T-helper 2 cell treated with Interferon-gamma antibody and Interleukin-4, amounts not matched to agents 5 μg/mL and 100 μg/mL, for 36 hours (primary cell): Measurements from ENCODE around the gene ACSM3.
"Not testable (repeated sequence)": the region's sequence is repeated elsewhere in the genome, so short reads cannot be mapped to it uniquely, and the experiment has no call there.

Experiments
- DNase-seq: peaks from one replicate; pipeline ENCODE4 v3.0.0; 2021; ENCODE audit warnings: low spot score
- H3K27ac Mint-ChIP-seq: one replicate; pipeline ENCODE4 v1.8.0; 2021; ENCODE audit warnings: mild to moderate bottlenecking, mixed read lengths
- H3K27me3 Mint-ChIP-seq: one replicate; pipeline ENCODE4 v1.8.0; 2021; ENCODE audit warnings: low read depth, mixed read lengths
- H3K36me3 Mint-ChIP-seq: one replicate; pipeline ENCODE4 v1.8.0; 2021; ENCODE audit warnings: low read depth, mixed read lengths
- H3K4me1 Mint-ChIP-seq: one replicate; pipeline ENCODE4 v1.8.0; 2021; ENCODE audit warnings: low read depth, mixed read lengths
- H3K4me3 Mint-ChIP-seq: one replicate; pipeline ENCODE4 v1.8.0; 2022; ENCODE audit warnings: mild to moderate bottlenecking, moderate library complexity, mixed read lengths
- H3K9me3 Mint-ChIP-seq: one replicate; pipeline ENCODE4 v1.8.0; 2021; ENCODE audit warnings: mixed read lengths

Gene ACSM3

GRCh38 chr16:20743591-20743990 lies 20.2 kb upstream of the ACSM3 start:
- H3K4me3 Mint-ChIP-seq: no peak overlapping the region
- no peak overlapping the region for H3K27ac Mint-ChIP-seq
- H3K27me3 Mint-ChIP-seq: no peaks in the 10 kb centered on the region
- no peak for DNase-seq
- peaks cover 13% of the 10 kb centered on the region for H3K4me1 Mint-ChIP-seq
- peaks cover 10% of the 10 kb centered on the region for H3K36me3 Mint-ChIP-seq
- H3K9me3 Mint-ChIP-seq: peaks cover 10% of the 10 kb centered on the region

GRCh38 chr16:20744922-20745440 lies 18.8 kb upstream of the ACSM3 start:
- Mint-ChIP-seq H3K4me1 (peaks cover 9% of the 10 kb centered on the region), H3K27me3 (no peaks in the 10 kb centered on the region), H3K4me3 (no peak overlapping the region), H3K9me3 (peaks cover 10% of the 10 kb centered on the region), H3K27ac (no peak overlapping the region), H3K36me3 (peaks cover 7% of the 10 kb centered on the region)
- no peak for DNase-seq

GRCh38 chr16:20746461-20746860 lies 17.4 kb upstream of the ACSM3 start:
- DNase-seq: no peak
- Mint-ChIP-seq H3K36me3 (peaks cover 3% of the 10 kb centered on the region), H3K27me3 (peaks cover 2% of the 10 kb centered on the region), H3K4me3 (no peak overlapping the region), H3K4me1 (no peaks in the 10 kb centered on the region), H3K9me3 (peaks cover 10% of the 10 kb centered on the region), H3K27ac (no peak overlapping the region)

GRCh38 chr16:20747030-20747816 lies 16.6 kb upstream of the ACSM3 start:
- Mint-ChIP-seq H3K9me3 (peaks cover 10% of the 10 kb centered on the region), H3K4me3 (no peak overlapping the region), H3K4me1 (no peaks in the 10 kb centered on the region), H3K27me3 (peaks cover 2% of the 10 kb centered on the region), H3K36me3 (peaks cover 3% of the 10 kb centered on the region), H3K27ac (no peak overlapping the region)
- DNase-seq: no peak

GRCh38 chr16:20749474-20749873 lies 14.3 kb upstream of the ACSM3 start:
- no peaks in the 10 kb centered on the region for H3K4me1 Mint-ChIP-seq
- peaks cover 10% of the 10 kb centered on the region for H3K9me3 Mint-ChIP-seq
- H3K27me3 Mint-ChIP-seq: peaks cover 15% of the 10 kb centered on the region
- no peak overlapping the region for H3K4me3 Mint-ChIP-seq
- DNase-seq: no peak
- H3K27ac Mint-ChIP-seq: no peak overlapping the region
- peaks cover 3% of the 10 kb centered on the region for H3K36me3 Mint-ChIP-seq

- Mint-ChIP-seq H3K4me1 (no peaks in the 10 kb centered on the region), H3K27me3 (peaks cover 17% of the 10 kb centered on the region), H3K27ac (no peak overlapping the region), H3K4me3 (no peak overlapping the region), H3K9me3 (peaks cover 10% of the 10 kb centered on the region), H3K36me3 (peaks cover 3% of the 10 kb centered on the region)
- DNase-seq: no peak
Measured at GRCh38 chr16:20750558-20750957, 13.3 kb upstream of the ACSM3 start.

GRCh38 chr16:20753727-20754126 lies 10.1 kb upstream of the ACSM3 start:
- no peak for DNase-seq
- no peaks in the 10 kb centered on the region for H3K36me3 Mint-ChIP-seq
- no peaks in the 10 kb centered on the region for H3K9me3 Mint-ChIP-seq
- no peaks in the 10 kb centered on the region for H3K4me1 Mint-ChIP-seq
- peaks cover 17% of the 10 kb centered on the region for H3K27me3 Mint-ChIP-seq
- H3K4me3 Mint-ChIP-seq: no peak overlapping the region
- H3K27ac Mint-ChIP-seq: no peak overlapping the region

- Mint-ChIP-seq H3K36me3 (no peaks in the 10 kb centered on the region), H3K4me1 (no peaks in the 10 kb centered on the region), H3K27me3 (peaks cover 17% of the 10 kb centered on the region), H3K27ac (no peak overlapping the region), H3K4me3 (no peak overlapping the region), H3K9me3 (no peaks in the 10 kb centered on the region)
- no peak for DNase-seq
Measured at GRCh38 chr16:20755238-20755637, 8.6 kb upstream of the ACSM3 start.

GRCh38 chr16:20755799-20756198 lies 8.0 kb upstream of the ACSM3 start:
- H3K4me1 Mint-ChIP-seq, H3K9me3 Mint-ChIP-seq, H3K27ac Mint-ChIP-seq, H3K36me3 Mint-ChIP-seq, DNase-seq, H3K4me3 Mint-ChIP-seq: not testable (repeated sequence)
- H3K27me3 Mint-ChIP-seq: peaks cover 15% of the 10 kb centered on the region

GRCh38 chr16:20760346-20760745 lies 3.5 kb upstream of the ACSM3 start:
- Mint-ChIP-seq H3K4me3 (no peak overlapping the region), H3K36me3 (peaks cover 9% of the 10 kb centered on the region), H3K4me1 (peaks cover 16% of the 10 kb centered on the region), H3K27ac (no peak overlapping the region), H3K9me3 (peaks cover 11% of the 10 kb centered on the region), H3K27me3 (no peaks in the 10 kb centered on the region)
- no peak for DNase-seq

- Mint-ChIP-seq H3K4me3 (no peak overlapping the region), H3K9me3 (peaks cover 11% of the 10 kb centered on the region), H3K27ac (no peak overlapping the region), H3K36me3 (peaks cover 9% of the 10 kb centered on the region), H3K27me3 (no peaks in the 10 kb centered on the region), H3K4me1 (peaks cover 16% of the 10 kb centered on the region)
- no peak for DNase-seq
Measured at GRCh38 chr16:20761175-20761574, 2.6 kb upstream of the ACSM3 start.

GRCh38 chr16:20762404-20763123 lies 1.2 kb upstream of the ACSM3 start:
- no peaks in the 10 kb centered on the region for H3K27me3 Mint-ChIP-seq
- DNase-seq: no peak
- H3K9me3 Mint-ChIP-seq: peaks cover 11% of the 10 kb centered on the region
- peaks cover 9% of the 10 kb centered on the region for H3K36me3 Mint-ChIP-seq
- H3K4me3 Mint-ChIP-seq: peak overlapping the region; percentile 91
- H3K27ac Mint-ChIP-seq: peak overlapping the region; percentile 93
- H3K4me1 Mint-ChIP-seq: peaks cover 16% of the 10 kb centered on the region

- not testable (repeated sequence) for DNase-seq, H3K36me3 Mint-ChIP-seq, H3K27ac Mint-ChIP-seq, H3K4me3 Mint-ChIP-seq, H3K27me3 Mint-ChIP-seq
- Mint-ChIP-seq H3K9me3 (peaks cover 11% of the 10 kb centered on the region), H3K4me1 (peaks cover 16% of the 10 kb centered on the region)
Measured at GRCh38 chr16:20764448-20764847, 634 bp downstream of the ACSM3 start.

- no peak overlapping the region for H3K27ac Mint-ChIP-seq
- H3K27me3 Mint-ChIP-seq: no peaks in the 10 kb centered on the region
- no peak overlapping the region for H3K4me3 Mint-ChIP-seq
- peaks cover 16% of the 10 kb centered on the region for H3K4me1 Mint-ChIP-seq
- peaks cover 9% of the 10 kb centered on the region for H3K36me3 Mint-ChIP-seq
- no peak for DNase-seq
- peaks cover 11% of the 10 kb centered on the region for H3K9me3 Mint-ChIP-seq
Measured at GRCh38 chr16:20765732-20766131, 1.9 kb downstream of the ACSM3 start.
